Body of pancreas (tissue), 4 donors: ENCODE data around the gene VTI1A.

Experiments
- CTCF ChIP-seq, 7 experiments: fragments of 450-650 bp in 4 of 7; fragments of 200-600 bp in 3 of 7; sonication (generic) in 3 of 7; IDR thresholded peaks; one replicate each; pipeline ENCODE4 v1.5.1; 2016 to 2019; ENCODE audit warnings: antibody characterized with exemption in 7 of 7
- POLR2A ChIP-seq, 3 donors: fragments of 450-650 bp; IDR thresholded peaks; one replicate each; pipeline ENCODE4 v1.6.1; 2016; ENCODE audit warnings: antibody characterized with exemption in 3 of 3, mild to moderate bottlenecking in 2 of 3

DNA sequence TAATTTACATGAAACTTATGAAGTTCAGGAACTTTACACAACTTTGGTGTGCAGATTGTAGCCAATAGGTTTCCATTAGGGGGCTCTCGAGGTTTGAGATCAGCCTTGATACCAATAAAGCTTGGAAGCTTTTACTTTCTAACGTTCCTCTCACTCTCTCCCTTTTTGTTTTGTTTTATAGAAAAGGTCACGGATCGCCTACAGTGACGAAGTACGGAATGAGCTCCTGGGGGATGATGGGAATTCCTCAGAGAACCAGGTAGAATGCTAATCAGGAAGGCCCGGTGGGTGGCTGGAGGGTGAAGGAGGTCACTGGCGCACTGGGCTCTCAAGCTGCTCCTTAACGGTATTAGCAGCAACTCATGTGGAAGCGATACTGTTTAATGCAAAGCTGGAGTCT is 79.9 kb downstream of the VTI1A start:
- TF ChIP-seq CTCF (IDR thresholded peaks at IDR 0.05), result no peak
- no peak for TF ChIP-seq POLR2A (IDR thresholded peaks at IDR 0.05)
